Neuron (in vitro differentiated cells): ENCODE data around the gene RSPH9.

Experiments used
- H2AFZ ChIP-seq: one replicate; pipeline ENCODE4 v1.6.1; 2013; ENCODE audit warnings: low read depth, mild to moderate bottlenecking, inconsistent platforms, low read length, moderate library complexity
- H3K27me3 ChIP-seq: one replicate; pipeline ENCODE4 v1.6.1; 2013; ENCODE audit warnings: low read length; ENCODE audit not compliant: insufficient read depth
- H3K36me3 ChIP-seq: one replicate; pipeline ENCODE4 v1.6.1; 2013; ENCODE audit warnings: low read length; ENCODE audit not compliant: insufficient read depth
- H3K4me1 ChIP-seq: one replicate; pipeline ENCODE4 v1.6.1; 2013; ENCODE audit warnings: low read length; ENCODE audit not compliant: insufficient read depth
- H3K4me3 ChIP-seq: 2 replicates; pipeline ENCODE4 v1.5.1; 2013; ENCODE audit warnings: mild to moderate bottlenecking, low read length, moderate library complexity
- H3K9me3 ChIP-seq: one replicate; pipeline ENCODE4 v1.6.1; 2013; ENCODE audit warnings: low read length

Gene RSPH9

DNA sequence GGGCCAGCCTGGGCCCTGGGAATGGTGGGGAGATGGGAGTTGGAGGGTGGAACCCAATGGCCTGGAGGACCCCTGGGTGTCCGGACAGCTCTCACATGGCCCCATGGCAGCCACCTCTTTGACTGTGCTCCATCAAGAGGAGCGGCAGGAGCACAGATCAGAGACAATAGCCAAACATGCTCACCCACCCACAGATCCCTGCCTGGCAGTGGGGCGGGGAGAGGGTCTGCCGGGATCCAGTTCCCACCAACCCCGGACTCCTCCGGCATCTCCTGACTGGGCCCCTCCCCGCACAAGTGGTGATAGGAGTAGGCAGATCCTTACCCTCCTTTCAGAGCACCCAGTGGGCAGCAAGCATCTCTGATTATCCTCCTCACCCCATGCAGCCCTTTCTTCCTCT, 74.7 kb downstream of the RSPH9 start:
- H3K4me3 ChIP-seq = no peak overlapping the region
- H3K9me3 ChIP-seq = no peaks in the 10 kb centered on the region
- no peaks in the 10 kb centered on the region for H3K4me1 ChIP-seq
- no peaks in the 10 kb centered on the region for H3K36me3 ChIP-seq
- peaks cover 29% of the 10 kb centered on the region for H3K27me3 ChIP-seq
- no peak overlapping the region for H2AFZ ChIP-seq

DNA sequence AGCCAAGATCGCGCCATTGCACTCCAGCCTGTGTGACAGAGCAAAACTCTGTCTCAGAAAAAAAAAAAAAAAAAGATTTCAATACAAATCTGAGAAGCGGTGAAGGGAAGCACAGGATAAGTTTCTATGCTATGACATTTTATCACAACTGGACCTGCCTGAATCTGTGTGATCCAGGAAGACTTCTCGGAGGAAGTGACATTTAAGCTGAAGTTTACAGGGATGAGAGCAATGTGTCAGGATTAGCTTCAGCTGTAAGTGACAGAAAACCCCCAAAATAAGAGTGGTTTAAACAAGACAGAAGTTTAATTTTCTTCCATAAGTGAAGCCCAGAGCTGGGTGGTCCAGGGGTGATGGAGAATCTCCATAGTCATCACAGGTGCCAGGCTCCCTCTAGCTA, 76.2 kb downstream of the RSPH9 start:
- H3K4me3 ChIP-seq = no peak overlapping the region
- H3K4me1 ChIP-seq = no peaks in the 10 kb centered on the region
- H3K36me3 ChIP-seq = no peaks in the 10 kb centered on the region
- no peak overlapping the region for H2AFZ ChIP-seq
- H3K27me3 ChIP-seq = peaks cover 29% of the 10 kb centered on the region
- H3K9me3 ChIP-seq = no peaks in the 10 kb centered on the region
